ENCODE measurements around the gene TTC7B. TPM values are rescaled to one million over a fixed set of nuclear protein-coding genes. Genes with fewer than 3 reads are reported as not detected.

Gene TTC7B
- total RNA-seq, 1 donor from 2014 or later, result 20.6 TPM

- Mint-ChIP-seq H3K9me3 (no peaks in the 10 kb centered on the region), H3K4me1 (peaks cover 6% of the 10 kb centered on the region), H3K4me3 (no peak overlapping the region), H3K36me3 (no peaks in the 10 kb centered on the region), H3K27me3 (ENCODE audit: insufficient read depth, low read depth) (peaks cover 5% of the 10 kb centered on the region), H3K27ac (no peak overlapping the region)
- H3K9ac ChIP-seq, result no peak overlapping the region
- H2AFZ ChIP-seq (replicated peaks), result no peak overlapping the region
- H3K4me2 ChIP-seq, result no peak overlapping the region
- no peaks in the 10 kb centered on the region for H3F3A ChIP-seq (ENCODE audit: low read depth)
- H3K79me2 ChIP-seq (ENCODE audit: low read depth), result no peaks in the 10 kb centered on the region
- no peaks in the 10 kb centered on the region for H3K36me3 ChIP-seq
- TF ChIP-seq, protein P1, sequence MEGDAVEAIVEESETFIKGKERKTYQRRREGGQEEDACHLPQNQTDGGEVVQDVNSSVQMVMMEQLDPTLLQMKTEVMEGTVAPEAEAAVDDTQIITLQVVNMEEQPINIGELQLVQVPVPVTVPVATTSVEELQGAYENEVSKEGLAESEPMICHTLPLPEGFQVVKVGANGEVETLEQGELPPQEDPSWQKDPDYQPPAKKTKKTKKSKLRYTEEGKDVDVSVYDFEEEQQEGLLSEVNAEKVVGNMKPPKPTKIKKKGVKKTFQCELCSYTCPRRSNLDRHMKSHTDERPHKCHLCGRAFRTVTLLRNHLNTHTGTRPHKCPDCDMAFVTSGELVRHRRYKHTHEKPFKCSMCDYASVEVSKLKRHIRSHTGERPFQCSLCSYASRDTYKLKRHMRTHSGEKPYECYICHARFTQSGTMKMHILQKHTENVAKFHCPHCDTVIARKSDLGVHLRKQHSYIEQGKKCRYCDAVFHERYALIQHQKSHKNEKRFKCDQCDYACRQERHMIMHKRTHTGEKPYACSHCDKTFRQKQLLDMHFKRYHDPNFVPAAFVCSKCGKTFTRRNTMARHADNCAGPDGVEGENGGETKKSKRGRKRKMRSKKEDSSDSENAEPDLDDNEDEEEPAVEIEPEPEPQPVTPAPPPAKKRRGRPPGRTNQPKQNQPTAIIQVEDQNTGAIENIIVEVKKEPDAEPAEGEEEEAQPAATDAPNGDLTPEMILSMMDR (IDR thresholded peaks at IDR 0.05), result no peak
- no peak for TF ChIP-seq EZH2 (IDR thresholded peaks at IDR 0.05)
- TF ChIP-seq EZH2phosphoT487 (IDR thresholded peaks at IDR 0.05), result no peak
- no peaks in the 10 kb centered on the region for H3K4me1 ChIP-seq
- no peak overlapping the region for H3K27ac ChIP-seq
- H3K9me3 ChIP-seq (ENCODE audit: low read depth), result no peaks in the 10 kb centered on the region
- no peak overlapping the region for H3K4me3 ChIP-seq
- H3K27me3 ChIP-seq, result no peaks in the 10 kb centered on the region
- no peaks in the 10 kb centered on the region for H4K20me1 ChIP-seq (ENCODE audit: low read depth)
- DNase-seq (ENCODE audit: low spot score), result no peak
These were observed 20.4 kb upstream of the TTC7B start for GRCh38 chr14:90836692-90837063.

DNA sequence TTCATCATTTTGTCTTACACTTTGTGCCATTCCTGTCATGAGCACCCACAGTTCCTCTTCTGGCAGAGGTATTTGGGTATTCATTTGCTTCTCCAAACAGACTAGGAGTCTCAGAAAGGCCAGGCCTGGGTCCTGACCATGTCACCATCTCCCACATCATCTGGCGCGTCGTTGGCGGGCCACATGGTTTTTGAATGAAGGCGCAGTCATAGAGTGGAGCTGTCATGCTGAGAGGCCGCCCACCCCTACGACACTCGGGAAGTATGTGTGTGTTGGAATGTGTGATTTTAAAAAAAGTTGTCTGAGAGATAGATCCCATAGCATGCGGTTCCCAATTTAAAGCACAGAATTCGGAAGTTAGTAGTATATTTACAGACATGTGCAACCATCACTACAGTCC lies 15.6 kb upstream of the TTC7B start:
- Mint-ChIP-seq H3K27ac (peak overlapping the region; percentile 42), H3K27me3 (ENCODE audit: insufficient read depth, low read depth) (peaks cover 11% of the 10 kb centered on the region), H3K4me3 (no peak overlapping the region), H3K4me1 (peaks cover 4% of the 10 kb centered on the region), H3K9me3 (peaks cover 3% of the 10 kb centered on the region), H3K36me3 (no peaks in the 10 kb centered on the region)
- Histone ChIP-seq H3K27me3 (peaks cover 35% of the 10 kb centered on the region), H3K4me2 (no peak overlapping the region), H3K27ac (no peak overlapping the region), H3K4me3 (no peak overlapping the region), H3K9ac (no peak overlapping the region), H3K9me3 (ENCODE audit: low read depth) (no peaks in the 10 kb centered on the region), H2AFZ (replicated peaks) (no peak overlapping the region), H3K79me2 (ENCODE audit: low read depth) (no peaks in the 10 kb centered on the region), H3K4me1 (no peaks in the 10 kb centered on the region), H4K20me1 (ENCODE audit: low read depth) (no peaks in the 10 kb centered on the region), H3K36me3 (no peaks in the 10 kb centered on the region), H3F3A (ENCODE audit: low read depth) (no peaks in the 10 kb centered on the region)
- DNase-seq (ENCODE audit: low spot score), result no peak
- TF ChIP-seq EZH2 (IDR thresholded peaks at IDR 0.05) (no peak), EZH2phosphoT487 (IDR thresholded peaks at IDR 0.05) (no peak)
- TF ChIP-seq, protein P1 (IDR thresholded peaks at IDR 0.05), result no peak

- Mint-ChIP-seq H3K4me3 (no peak overlapping the region), H3K27me3 (ENCODE audit: insufficient read depth, low read depth) (peaks cover 11% of the 10 kb centered on the region), H3K27ac (no peak overlapping the region), H3K4me1 (peaks cover 4% of the 10 kb centered on the region), H3K36me3 (no peaks in the 10 kb centered on the region), H3K9me3 (peaks cover 6% of the 10 kb centered on the region)
- Histone ChIP-seq H3K4me2 (no peak overlapping the region), H2AFZ (replicated peaks) (no peak overlapping the region), H3F3A (ENCODE audit: low read depth) (no peaks in the 10 kb centered on the region), H3K27me3 (peaks cover 42% of the 10 kb centered on the region), H3K9ac (no peak overlapping the region), H3K4me1 (no peaks in the 10 kb centered on the region), H3K36me3 (no peaks in the 10 kb centered on the region), H3K4me3 (no peak overlapping the region), H3K9me3 (ENCODE audit: low read depth) (no peaks in the 10 kb centered on the region), H3K79me2 (ENCODE audit: low read depth) (no peaks in the 10 kb centered on the region), H3K27ac (no peak overlapping the region), H4K20me1 (ENCODE audit: low read depth) (no peaks in the 10 kb centered on the region)
- DNase-seq (ENCODE audit: low spot score), result no peak
- TF ChIP-seq, protein P1 (IDR thresholded peaks at IDR 0.05), result no peak
These were observed 14.9 kb upstream of the TTC7B start for GRCh38 chr14:90830931-90831701.

All from neural progenitor cell (in vitro differentiated cells).